ENCODE data around the gene TPSB2.

The TPSB2 gene

GRCh38 chr16:1218930-1219611 is 10.9 kb downstream of the TPSB2 start:
- no peak for DNase-seq

DNA sequence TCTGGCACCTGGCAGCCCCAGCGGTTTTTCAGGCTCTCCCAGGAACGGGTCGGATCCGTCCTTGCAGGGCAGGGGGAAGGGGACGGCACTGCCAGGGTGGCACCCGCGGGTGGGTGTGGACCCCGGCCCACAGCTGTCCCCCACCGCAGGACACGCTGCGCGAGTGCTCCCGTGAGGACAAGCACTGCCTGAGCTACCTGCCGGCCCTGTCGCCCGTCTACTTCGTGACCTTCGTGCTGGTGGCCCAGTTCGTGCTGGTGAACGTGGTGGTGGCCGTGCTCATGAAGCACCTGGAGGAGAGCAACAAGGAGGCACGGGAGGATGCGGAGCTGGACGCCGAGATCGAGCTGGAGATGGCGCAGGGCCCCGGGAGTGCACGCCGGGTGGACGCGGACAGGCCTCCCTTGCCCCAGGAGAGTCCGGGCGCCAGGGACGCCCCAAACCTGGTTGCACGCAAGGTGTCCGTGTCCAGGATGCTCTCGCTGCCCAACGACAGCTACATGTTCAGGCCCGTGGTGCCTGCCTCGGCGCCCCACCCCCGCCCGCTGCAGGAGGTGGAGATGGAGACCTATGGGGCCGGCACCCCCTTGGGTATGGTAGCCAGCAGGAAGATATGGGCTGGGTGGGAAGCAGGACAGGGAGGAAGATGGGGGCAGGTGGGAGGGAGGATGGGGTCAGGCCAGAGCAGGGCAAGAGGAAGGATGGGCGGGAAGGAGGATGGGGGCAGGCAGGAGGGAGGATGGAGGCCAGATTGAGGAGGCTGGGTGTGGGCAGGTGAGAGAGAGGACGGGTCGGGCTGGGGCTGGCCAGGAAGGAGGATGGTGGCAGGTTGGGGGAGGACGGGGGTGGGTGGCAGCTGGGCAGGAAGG is 11.7 kb downstream of the TPSB2 start:
- no peak for DNase-seq

GRCh38 chr16:1217526-1217925 is 12.5 kb downstream of the TPSB2 start:
- no peak for DNase-seq

DNA sequence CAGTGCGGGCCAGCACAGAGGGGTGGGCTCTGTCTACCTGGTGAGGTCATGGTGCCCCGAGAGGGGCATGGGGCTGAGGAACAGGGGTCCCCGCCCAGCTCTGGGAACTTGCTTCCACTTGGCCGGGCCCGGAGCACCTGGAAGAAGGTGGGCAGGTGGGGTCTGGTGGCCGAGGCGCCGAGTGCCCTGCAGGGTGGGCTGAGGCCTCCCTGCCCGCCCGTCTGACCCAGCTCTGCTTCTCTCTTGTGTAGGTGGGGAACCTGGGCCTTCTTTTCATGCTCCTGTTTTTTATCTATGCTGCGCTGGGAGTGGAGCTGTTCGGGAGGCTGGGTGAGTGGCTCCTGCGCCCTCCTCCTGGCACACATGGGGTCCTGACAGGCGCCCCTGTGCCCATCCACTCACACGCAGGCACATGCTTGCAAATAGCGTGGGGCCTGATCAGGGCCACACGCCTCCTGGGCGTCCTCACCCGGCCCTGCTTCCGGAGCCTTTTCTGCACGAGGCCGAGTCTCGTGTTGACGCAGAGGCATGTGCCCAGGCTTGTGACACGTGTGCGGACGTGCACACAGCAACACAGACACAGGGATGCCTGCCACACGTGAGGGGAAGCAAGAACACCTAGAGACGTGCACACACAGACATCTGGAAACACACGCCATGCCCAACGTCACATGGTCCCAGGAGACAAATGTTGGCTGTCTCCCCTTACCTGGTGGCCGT is 13.1 kb downstream of the TPSB2 start:
- DNase-seq = no peak

DNA sequence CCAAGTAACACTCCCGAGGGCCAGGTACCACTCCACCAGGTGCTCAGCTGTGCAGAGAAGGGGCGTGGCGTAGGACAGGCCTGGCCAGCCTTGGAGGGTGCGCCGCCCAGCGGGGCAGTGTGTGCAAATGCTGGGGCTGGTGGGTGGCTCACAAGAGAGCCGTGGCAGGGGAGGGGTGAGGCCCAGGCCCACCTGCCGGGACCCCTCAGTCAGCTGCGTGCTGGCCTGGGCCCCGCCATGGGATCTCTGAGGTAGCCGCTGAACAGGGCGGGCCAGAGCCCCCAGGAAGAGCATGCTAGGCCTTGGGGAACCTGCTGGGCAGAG is 13.7 kb downstream of the TPSB2 start:
- DNase-seq = no peak

DNA sequence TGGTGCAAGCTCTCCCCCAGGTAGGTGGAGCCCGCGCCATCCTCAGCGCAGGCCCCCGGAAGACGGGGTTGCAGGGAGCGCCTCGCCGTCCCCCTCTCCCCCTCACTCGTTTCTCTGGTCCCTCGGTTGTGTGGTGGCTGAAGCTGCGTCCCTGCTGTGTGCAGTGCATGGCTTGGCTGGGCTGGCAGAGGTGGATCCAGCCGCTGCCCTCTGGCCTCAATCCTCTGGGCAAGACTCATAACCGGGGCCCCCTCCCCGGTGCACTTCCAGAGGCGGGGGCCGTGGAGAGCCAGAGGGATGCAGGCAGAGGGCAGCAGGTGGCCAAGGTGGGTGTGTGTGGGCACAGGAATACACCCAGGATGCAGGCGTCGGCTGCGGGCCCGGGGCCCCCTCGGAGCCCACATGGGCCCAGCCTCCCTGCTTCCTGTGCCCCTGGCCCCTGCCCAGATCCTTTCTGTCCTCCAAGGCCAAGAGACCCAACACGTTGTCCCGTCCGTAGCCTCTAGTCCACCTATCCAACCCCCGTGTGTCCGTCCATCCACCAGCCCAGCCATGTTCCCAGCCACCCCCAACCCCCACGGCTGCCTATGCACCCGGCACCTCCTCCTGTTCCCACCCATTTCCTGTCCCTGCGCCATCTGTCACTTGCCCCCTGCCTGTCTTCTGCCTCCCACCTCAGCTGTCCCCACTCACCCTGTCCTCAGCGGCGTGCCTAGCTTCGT is 14.2 kb downstream of the TPSB2 start:
- DNase-seq = no peak

DNA sequence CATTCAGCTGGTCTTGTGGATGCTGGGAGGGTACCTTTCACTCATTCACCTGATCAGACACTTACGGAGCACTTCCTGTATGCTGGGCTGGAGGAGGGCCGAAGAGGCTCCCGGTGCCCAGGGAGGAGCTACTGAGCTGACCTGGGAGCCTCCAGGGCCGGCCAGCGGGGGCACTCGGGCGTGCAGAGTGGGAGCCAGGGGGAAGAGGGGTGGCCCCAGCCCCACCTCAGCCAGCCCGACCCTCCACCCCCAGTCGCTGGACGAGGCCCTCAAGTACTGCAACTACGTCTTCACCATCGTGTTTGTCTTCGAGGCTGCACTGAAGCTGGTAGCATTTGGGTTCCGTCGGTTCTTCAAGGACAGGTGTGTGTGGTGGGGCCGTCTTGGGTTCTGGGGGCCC is 15.3 kb downstream of the TPSB2 start:
- no peak for DNase-seq

GRCh38 chr16:1213796-1214372 is 16.1 kb downstream of the TPSB2 start:
- no peak for DNase-seq

GRCh38 chr16:1213231-1213630 is 16.8 kb downstream of the TPSB2 start:
- DNase-seq = no peak

DNA sequence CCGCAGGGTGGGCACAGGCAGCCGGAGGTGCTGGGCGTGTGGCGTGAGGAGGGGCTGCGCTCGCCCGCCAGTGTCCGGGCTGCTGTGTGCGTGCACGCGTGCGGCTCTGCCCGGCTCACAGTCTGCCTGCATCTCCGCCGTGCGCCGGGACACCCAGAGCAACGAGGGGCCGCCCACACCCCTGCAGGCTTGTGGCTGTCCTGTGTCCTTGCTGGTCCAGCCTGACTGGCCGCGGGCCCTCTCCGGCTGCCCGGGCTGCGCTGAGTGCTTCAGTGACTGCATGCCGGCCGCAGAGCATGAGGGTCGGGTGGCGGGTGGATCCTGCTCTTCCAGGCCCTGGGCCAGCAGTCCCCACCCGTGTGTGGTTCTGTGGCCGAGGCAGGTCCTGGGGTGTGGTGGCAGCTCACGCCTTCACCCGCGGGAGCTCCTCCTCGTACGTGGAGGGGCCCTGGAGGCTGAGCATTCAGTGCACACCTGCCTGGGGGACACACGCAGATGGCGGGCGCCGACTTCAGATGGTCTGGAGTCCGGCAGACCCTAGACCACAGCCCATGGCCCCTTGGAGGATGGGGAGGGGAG is 17.3 kb downstream of the TPSB2 start:
- DNase-seq = no peak

GRCh38 chr16:1211451-1212268 is 18.3 kb downstream of the TPSB2 start:
- no peak for DNase-seq

GRCh38 chr16:1210461-1210860 is 19.5 kb downstream of the TPSB2 start:
- no peak for DNase-seq

GRCh38 chr16:1209081-1209480 is 20.9 kb downstream of the TPSB2 start:
- DNase-seq = no peak

- no peak for DNase-seq
Measured at GRCh38 chr16:1208239-1208830, 21.6 kb downstream of the TPSB2 start.

DNA sequence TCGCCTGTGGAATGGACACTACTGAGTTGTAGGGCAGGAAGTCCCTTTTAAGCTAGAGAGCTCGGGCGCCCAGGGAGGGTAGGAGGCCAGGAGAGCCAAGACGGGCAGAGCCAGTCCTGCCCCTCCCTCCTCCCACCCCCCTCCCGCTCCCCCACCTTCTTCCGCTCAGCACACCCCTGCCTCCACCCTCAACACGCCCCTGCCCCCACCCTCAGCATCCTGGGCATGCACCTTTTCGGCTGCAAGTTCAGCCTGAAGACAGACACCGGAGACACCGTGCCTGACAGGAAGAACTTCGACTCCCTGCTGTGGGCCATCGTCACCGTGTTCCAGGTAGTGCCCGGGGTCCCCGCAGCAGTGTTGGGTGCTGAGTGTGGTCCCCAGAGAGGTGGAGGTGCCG is 23.2 kb downstream of the TPSB2 start:
- DNase-seq = no peak

DNA sequence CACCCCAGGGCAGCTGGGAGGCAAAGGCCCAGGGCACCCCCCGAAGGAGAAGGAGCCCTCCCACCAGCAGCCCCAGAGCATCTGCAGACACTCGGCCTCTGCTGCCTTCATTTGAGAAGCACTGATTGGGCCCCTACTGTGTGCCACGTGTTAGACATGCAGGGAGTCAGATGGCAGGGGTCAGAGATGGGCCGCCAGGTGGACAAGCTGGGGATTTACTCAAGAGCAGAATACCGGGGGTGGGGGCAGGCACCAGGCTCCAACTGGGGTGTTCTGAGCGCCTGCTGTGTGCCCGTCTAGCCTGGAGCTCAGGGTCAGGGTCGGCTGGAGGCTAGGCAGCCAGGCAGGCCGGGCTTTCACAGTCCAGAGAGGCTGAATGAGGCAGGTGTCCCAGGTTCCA is 23.7 kb downstream of the TPSB2 start:
- DNase-seq = no peak

- no peak for DNase-seq
Measured at GRCh38 chr16:1204933-1205332, 25.1 kb downstream of the TPSB2 start.

DNA sequence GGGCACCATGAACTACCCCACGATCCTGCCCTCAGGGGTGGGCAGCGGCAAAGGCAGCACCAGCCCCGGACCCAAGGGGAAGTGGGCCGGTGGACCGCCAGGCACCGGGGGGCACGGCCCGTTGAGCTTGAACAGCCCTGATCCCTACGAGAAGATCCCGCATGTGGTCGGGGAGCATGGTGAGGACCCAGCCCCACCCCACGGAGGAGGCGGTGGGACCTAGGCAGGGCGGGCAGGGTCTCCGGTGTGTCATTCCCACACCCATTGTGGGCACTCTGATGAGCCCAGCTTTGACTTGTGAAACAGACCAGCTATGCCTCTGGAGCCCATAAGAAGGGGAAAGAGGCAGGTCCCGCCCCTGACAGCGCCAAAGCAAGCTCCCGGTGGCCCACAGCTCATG is 27.7 kb downstream of the TPSB2 start:
- no peak for DNase-seq

DNA sequence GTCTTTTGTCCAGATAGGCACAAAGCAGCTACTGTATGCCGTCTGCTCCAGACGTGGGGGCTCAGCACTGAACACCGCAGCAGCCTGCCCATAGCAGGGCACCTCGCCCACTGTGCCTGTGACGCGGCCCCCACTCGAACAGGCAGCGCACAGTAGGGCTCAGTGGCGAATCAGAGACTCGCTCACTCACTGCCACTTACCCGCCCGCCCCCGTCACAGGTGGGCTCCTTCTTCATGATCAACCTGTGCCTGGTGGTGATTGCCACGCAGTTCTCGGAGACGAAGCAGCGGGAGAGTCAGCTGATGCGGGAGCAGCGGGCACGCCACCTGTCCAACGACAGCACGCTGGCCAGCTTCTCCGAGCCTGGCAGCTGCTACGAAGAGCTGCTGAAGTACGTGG is 28.5 kb downstream of the TPSB2 start:
- no peak for DNase-seq

DNA sequence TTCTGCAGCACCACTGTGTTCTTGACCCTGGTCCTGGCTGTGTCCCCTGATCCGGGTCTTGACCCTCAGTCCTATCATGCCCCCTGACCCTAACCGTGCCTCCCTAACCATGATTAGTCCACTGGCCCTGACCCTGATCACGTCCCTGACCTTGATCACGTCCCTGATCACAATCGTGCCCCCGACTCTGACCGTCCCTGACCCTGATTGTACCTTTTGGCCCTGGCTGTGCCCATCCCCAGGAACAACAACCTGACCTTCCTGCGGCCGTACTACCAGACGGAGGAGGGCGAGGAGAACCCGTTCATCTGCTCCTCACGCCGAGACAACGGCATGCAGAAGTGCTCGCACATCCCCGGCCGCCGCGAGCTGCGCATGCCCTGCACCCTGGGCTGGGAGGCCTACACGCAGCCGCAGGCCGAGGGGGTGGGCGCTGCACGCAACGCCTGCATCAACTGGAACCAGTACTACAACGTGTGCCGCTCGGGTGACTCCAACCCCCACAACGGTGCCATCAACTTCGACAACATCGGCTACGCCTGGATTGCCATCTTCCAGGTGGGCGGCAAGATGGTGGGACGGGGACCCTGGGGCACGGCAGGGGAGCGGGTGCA is 29.9 kb downstream of the TPSB2 start:
- DNase-seq = no peak
